GM23248 (cell line): Measurements from ENCODE around the gene GSTT2. TPM values are rescaled to one million over a fixed set of nuclear protein-coding genes. Genes with fewer than 3 reads are reported as not detected.
"Not testable (repeated sequence)": the region's sequence is repeated elsewhere in the genome, so short reads cannot be mapped to it uniquely, and the experiment has no call there.

ENCODE experiments used
- DNase-seq: peaks from one replicate; pipeline ENCODE4 v3.0.0-alpha.2; 2015
- H2AFZ ChIP-seq: fragments of 200-600 bp; sonication (generic); 2 replicates; pipeline ENCODE4 v1.6.1; 2016; ENCODE audit warnings: antibody characterized with exemption
- H3F3A ChIP-seq: fragments of 200-600 bp; sonication (generic); 2 replicates; pipeline ENCODE4 v1.6.1; 2016; ENCODE audit warnings: mild to moderate bottlenecking, antibody characterized with exemption, mixed run types; ENCODE audit not compliant: insufficient read depth
- H3K27ac ChIP-seq: fragments of 200-600 bp; sonication (generic); 2 replicates; pipeline ENCODE4 v1.5.1; 2016; ENCODE audit warnings: mild to moderate bottlenecking
- H3K27me3 ChIP-seq: fragments of 200-600 bp; sonication (generic); replicated peaks from 2 replicates; pipeline ENCODE4 v1.6.1; 2016; ENCODE audit warnings: mild to moderate bottlenecking; ENCODE audit not compliant: insufficient read depth
- H3K36me3 ChIP-seq: fragments of 200-600 bp; sonication (generic); 2 replicates; pipeline ENCODE4 v1.6.1; 2016; ENCODE audit warnings: low read depth, mild to moderate bottlenecking
- H3K4me1 ChIP-seq: fragments of 200-600 bp; sonication (generic); 2 replicates; pipeline ENCODE4 v1.6.1; 2016; ENCODE audit warnings: mild to moderate bottlenecking; ENCODE audit not compliant: insufficient read depth
- H3K4me2 ChIP-seq: fragments of 200-600 bp; sonication (generic); one replicate; pipeline ENCODE4 v1.6.1; 2016; ENCODE audit warnings: mild to moderate bottlenecking; ENCODE audit not compliant: unreplicated experiment
- H3K4me3 ChIP-seq: fragments of 200-600 bp; sonication (generic); 2 replicates; pipeline ENCODE4 v1.5.1; 2016; ENCODE audit warnings: mild to moderate bottlenecking
- H3K79me2 ChIP-seq: fragments of 200-600 bp; sonication (generic); 2 replicates; pipeline ENCODE4 v1.6.1; 2016; ENCODE audit warnings: mild to moderate bottlenecking; ENCODE audit not compliant: insufficient read depth
- H3K9ac ChIP-seq: fragments of 200-600 bp; sonication (generic); 2 replicates; pipeline ENCODE4 v1.6.1; 2016; ENCODE audit warnings: mild to moderate bottlenecking
- H3K9me2 ChIP-seq: fragments of 200-600 bp; sonication (generic); 2 replicates; pipeline ENCODE4 v1.6.1; 2016; ENCODE audit warnings: mixed run types, mild to moderate bottlenecking, moderate library complexity; ENCODE audit not compliant: insufficient read depth
- H3K9me3 ChIP-seq: fragments of 200-600 bp; sonication (generic); one replicate; pipeline ENCODE4 v1.6.1; 2017; ENCODE audit warnings: low read depth
- H4K20me1 ChIP-seq: fragments of 200-600 bp; sonication (generic); 2 replicates; pipeline ENCODE4 v1.6.0; 2016; ENCODE audit not compliant: insufficient read depth
- EZH2 ChIP-seq: fragments of 200-600 bp; sonication (generic); IDR thresholded peaks from 2 replicates; pipeline ENCODE4 v1.6.1; 2018; ENCODE audit warnings: antibody characterized with exemption, mild to moderate bottlenecking; ENCODE audit not compliant: insufficient read depth, poor library complexity, severe bottlenecking
- EZH2phosphoT487 ChIP-seq: fragments of 200-600 bp; sonication (generic); IDR thresholded peaks from 2 replicates; pipeline ENCODE4 v1.6.1; 2018; ENCODE audit warnings: antibody characterized with exemption, moderate library complexity, mild to moderate bottlenecking, low read depth; ENCODE audit not compliant: insufficient read depth
- WGBS, 2 experiments: methylation state at CpG; one replicate each; pipeline ENCODE4 v1.1.6; 2015 to 2017; ENCODE audit warnings: low lambda C conversion rate in 2 of 2, low coverage in 1 of 2; ENCODE audit errors: missing lambda C conversion rate in 2 of 2; 5-methylcytosine and 5-hydroxymethylcytosine counted together
- in situ Hi-C: fragments of 300-500 bp; cut with MboI; formaldehyde crosslinking; loops from 2 replicates; pipeline ENCODE4 v1.15.0; 2020
- polyA plus RNA-seq: library from polyadenylated mRNA; unstranded; fragments of >200 nt; fragmentation: Nextera tagmentation; extraction: Ambion mirVana; gene quantifications from 2 replicates; pipeline ENCODE4 v1.2.1, GENCODE V29; 2016
- total RNA-seq: library from RNA; depleted of rRNA; stranded (reverse); fragments of >200 nt; shearing (Covaris generic); gene quantifications from 2 replicates; pipeline ENCODE4 v1.2.3, GENCODE V29; 2014

The GSTT2 gene
- total and polyA plus RNA-seq, 2 experiments from 2014 or later = 0.65 to 1.2 TPM

DNA sequence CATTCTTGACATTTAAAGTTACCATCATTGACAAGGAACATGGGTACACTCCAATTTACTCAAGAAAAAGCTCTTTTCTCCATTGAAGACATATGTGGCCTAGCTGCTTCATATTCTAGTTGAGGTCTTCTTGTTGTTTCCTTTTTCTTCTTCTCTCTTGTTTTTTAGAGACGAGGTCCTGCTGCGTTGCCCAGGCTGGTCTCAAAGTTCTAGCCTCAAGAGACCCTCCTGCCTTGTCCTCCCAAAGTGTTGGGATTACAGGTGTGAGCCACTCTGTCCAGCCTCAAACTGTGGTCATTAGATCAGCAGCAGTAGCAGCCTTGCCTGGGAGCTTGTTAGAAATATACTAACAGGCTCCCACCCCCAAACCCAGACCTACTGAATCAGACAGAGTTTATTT, 13.1 kb downstream of the GSTT2 start:
- H3K36me3 ChIP-seq, H3K4me2 ChIP-seq, DNase-seq, H3K27ac ChIP-seq, H2AFZ ChIP-seq, H3K79me2 ChIP-seq, H3K9me3 ChIP-seq, in situ Hi-C loops, H4K20me1 ChIP-seq, H3K4me1 ChIP-seq, H3F3A ChIP-seq, H3K4me3 ChIP-seq, H3K9ac ChIP-seq, H3K27me3 ChIP-seq, H3K9me2 ChIP-seq: not testable (repeated sequence)
- WGBS, 2 experiments = 47 to 54% methylated on average over 2 of the region's 2 CpGs

DNA sequence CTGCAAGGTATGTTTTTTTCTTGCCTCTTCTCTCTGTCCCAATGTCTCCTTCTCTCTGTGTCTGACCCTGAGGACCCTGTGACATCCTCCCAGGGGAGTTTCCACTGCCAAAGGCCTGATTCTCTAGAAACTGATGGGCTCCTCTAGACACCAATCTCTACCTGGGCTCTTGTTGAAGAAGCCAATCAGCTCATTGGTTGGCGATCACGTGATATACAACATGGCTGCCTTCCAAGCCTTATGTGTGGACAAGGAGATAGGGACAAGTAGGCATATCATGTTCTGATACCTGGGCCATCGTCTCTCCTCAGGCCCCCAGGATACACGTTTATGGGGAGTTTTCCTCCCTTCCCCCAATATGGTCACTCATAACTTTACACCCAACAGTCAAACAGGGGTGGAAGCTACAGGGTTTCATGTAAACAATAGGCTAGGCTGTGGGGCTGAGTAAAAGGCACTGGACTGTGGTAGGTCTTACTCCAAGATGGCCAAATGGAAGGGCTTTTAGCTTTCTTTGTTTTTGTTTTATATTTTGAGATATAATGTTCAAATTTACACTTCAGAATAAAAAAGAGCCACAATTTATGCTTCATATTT, 13.7 kb downstream of the GSTT2 start:
- H3K9ac ChIP-seq, DNase-seq, H3K9me2 ChIP-seq, in situ Hi-C loops, H3K4me1 ChIP-seq, H3K27ac ChIP-seq, H3K79me2 ChIP-seq, H3K9me3 ChIP-seq, H3F3A ChIP-seq, H3K4me3 ChIP-seq, H3K36me3 ChIP-seq, H2AFZ ChIP-seq, H4K20me1 ChIP-seq, H3K27me3 ChIP-seq, H3K4me2 ChIP-seq: not testable (repeated sequence)
- WGBS, 2 experiments = 34 to 38% methylated on average over 4 of the region's 4 CpGs

DNA sequence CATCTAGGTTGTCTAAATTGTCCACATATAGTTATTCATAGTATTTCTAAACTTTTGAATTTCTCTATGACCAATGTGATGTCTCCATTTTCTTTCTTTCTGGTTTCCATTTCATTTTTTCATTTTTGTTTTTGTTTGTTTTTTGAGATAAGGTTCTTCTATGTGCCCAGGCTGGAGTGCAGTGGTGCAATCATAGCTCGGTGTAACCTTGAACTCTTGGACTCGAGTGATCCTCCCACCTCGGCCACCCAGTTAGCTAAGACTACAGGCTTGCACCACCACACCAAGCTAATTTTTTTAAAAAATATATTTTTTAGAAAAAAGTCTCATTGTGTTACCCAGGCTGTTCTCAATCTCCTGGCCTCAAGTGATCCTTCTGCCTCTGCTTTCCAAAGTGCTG, 17.2 kb downstream of the GSTT2 start:
- Histone ChIP-seq H2AFZ (no peak overlapping the region), H3K9me2 (no peaks in the 10 kb centered on the region), H3K4me2 (no peak overlapping the region), H3K9me3 (no peaks in the 10 kb centered on the region), H3K27ac (no peak overlapping the region), H3K9ac (no peak overlapping the region), H3F3A (no peaks in the 10 kb centered on the region), H3K4me1 (no peaks in the 10 kb centered on the region), H4K20me1 (no peaks in the 10 kb centered on the region), H3K79me2 (no peaks in the 10 kb centered on the region), H3K27me3 (no peaks in the 10 kb centered on the region), H3K4me3 (no peak overlapping the region), H3K36me3 (no peaks in the 10 kb centered on the region)
- TF ChIP-seq EZH2 = no peak
- no peak for TF ChIP-seq EZH2phosphoT487
- in situ Hi-C loops = no loop called here
- no peak for DNase-seq
- WGBS, 2 experiments = 56 to 61% methylated on average over 3 of the region's 3 CpGs

DNA sequence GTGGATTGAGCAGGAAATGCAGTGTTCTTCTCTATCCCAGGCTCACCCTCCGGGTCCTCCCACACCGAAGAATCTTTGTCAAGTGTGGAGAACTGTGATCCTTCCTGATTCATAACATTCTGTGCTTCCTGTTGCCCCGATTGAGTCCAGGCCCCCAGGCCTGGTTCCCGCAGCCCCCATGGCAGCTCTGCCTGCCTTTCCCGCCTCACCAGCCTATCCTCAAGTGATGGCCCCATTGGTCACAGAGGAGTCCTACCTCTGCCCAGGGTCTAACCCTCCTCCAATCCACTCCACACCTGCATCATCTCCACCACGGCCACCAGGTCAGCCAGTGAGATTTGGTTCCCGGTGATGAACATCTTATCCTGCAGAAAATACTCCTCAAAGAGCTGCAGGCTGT, 19.8 kb downstream of the GSTT2 start:
- H3K9ac ChIP-seq, DNase-seq, in situ Hi-C loops: not testable (repeated sequence)

DNA sequence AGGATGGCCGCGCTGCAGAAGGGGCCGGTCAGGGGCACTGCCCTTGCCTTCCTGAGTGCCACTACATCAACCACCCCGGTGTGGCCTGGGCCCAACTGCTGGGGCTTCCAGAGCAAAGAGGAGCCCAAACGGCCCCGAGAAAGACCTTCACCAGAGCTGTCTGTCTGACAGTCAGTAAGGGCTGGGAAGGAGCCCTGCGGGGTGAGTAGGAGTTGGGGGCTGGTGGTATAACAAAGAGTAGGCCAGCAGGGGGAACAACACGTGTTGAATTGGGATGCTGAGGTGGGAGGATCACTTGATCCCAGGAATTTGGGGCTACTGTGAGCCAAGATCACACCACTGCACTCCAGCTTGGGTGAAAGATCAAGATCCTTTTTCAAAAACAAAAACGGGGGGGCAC, 21.4 kb downstream of the GSTT2 start:
- Histone ChIP-seq H3K27ac (no peak overlapping the region), H3K4me3 (no peak overlapping the region), H3K79me2 (no peaks in the 10 kb centered on the region), H3K36me3 (no peaks in the 10 kb centered on the region), H3K4me1 (no peaks in the 10 kb centered on the region), H4K20me1 (no peaks in the 10 kb centered on the region), H3F3A (no peaks in the 10 kb centered on the region), H3K9me3 (no peaks in the 10 kb centered on the region), H3K9ac (no peak overlapping the region), H2AFZ (no peak overlapping the region), H3K4me2 (no peak overlapping the region), H3K9me2 (no peaks in the 10 kb centered on the region), H3K27me3 (no peaks in the 10 kb centered on the region)
- WGBS, 2 experiments = 81 to 84% methylated on average over 9 of the region's 9 CpGs
- TF ChIP-seq EZH2phosphoT487 (no peak), EZH2 (no peak)
- DNase-seq = no peak
- in situ Hi-C loops = no loop called here

More for the DNA sequence above, 19.8 kb downstream of the GSTT2 start:
- not testable (repeated sequence) for H3K4me2 ChIP-seq, H3K4me3 ChIP-seq, H3K27me3 ChIP-seq, H3K9me3 ChIP-seq, H2AFZ ChIP-seq, H3K9me2 ChIP-seq, H3K79me2 ChIP-seq, H3F3A ChIP-seq, H3K36me3 ChIP-seq, H4K20me1 ChIP-seq, H3K27ac ChIP-seq, H3K4me1 ChIP-seq
- WGBS, 2 experiments = 64 to 69% methylated on average over 7 of the region's 7 CpGs
